K562 (cell line): ENCODE measurements around the gene ZNF772. TPM values are rescaled to one million over a fixed set of nuclear protein-coding genes. Genes with fewer than 3 reads are reported as not detected.

ENCODE experiments used
- ADNP ChIP-seq: fragments of 200-800 bp; sonication (Bioruptor generic); IDR thresholded peaks from 2 replicates; pipeline ENCODE4 v1.6.1; 2016; ENCODE audit warnings: missing genetic modification characterization, missing compliant biosample characterization
- CBFA2T3 ChIP-seq: fragments of 450-650 bp; IDR thresholded peaks from 2 replicates; pipeline ENCODE4 v1.6.1; 2017
- EZH2 ChIP-seq: IDR thresholded peaks from 2 replicates; pipeline ENCODE4 v1.6.1; 2012; ENCODE audit warnings: low read depth, mild to moderate bottlenecking, inconsistent platforms, low read length, borderline replicate concordance
- FOXJ2 ChIP-seq: fragments of 200-800 bp; sonication (Bioruptor generic); IDR thresholded peaks from 2 replicates; pipeline ENCODE4 v1.6.1; 2016; ENCODE audit warnings: missing genetic modification characterization, missing compliant biosample characterization
- HNRNPUL1 ChIP-seq: fragments of 200-400 bp; formaldehyde crosslinking; IDR thresholded peaks from 2 replicates; pipeline ENCODE4 v1.6.1; 2017; ENCODE audit warnings: low read length
- MBD1 ChIP-seq: fragments of 250-450 bp; sonication (Bioruptor Pico); IDR thresholded peaks from 2 replicates; pipeline ENCODE4 v1.8.0; 2022; ENCODE audit warnings: inconsistent platforms
- NR2C2 ChIP-seq, 2 experiments: fragments of 200-800 bp in 1 of 2; sonication (Bioruptor generic) in 1 of 2; sonication (generic) in 1 of 2; formaldehyde crosslinking in 1 of 2; IDR thresholded peaks; 2 replicates each; pipeline versions ENCODE4 v1.6.1 to v1.8.0; 2016 to 2022; ENCODE audit warnings: mild to moderate bottlenecking in 1 of 2, missing compliant biosample characterization in 1 of 2, missing genetic modification characterization in 1 of 2, missing genetic modification reagents in 1 of 2
- NUFIP1 ChIP-seq: fragments of 450-650 bp; IDR thresholded peaks from 2 replicates; pipeline ENCODE4 v1.6.1; 2018; ENCODE audit not compliant: partially characterized antibody
- POLR2AphosphoS5 ChIP-seq: IDR thresholded peaks from 2 replicates; pipeline ENCODE4 v1.6.1; 2011; ENCODE audit warnings: mild to moderate bottlenecking, low read depth, low read length, moderate library complexity; ENCODE audit not compliant: control insufficient read depth, insufficient read depth
- SMARCB1 ChIP-seq: IDR thresholded peaks from 2 replicates; pipeline ENCODE4 v1.6.1; 2011; ENCODE audit warnings: improper control_type of control experiment, low read depth; ENCODE audit not compliant: insufficient read length
- TCFL5 ChIP-seq: fragments of 250-450 bp; sonication (Bioruptor Pico); conservative IDR thresholded peaks from 2 replicates; pipeline ENCODE4 v1.6.1; 2021; ENCODE audit warnings: mild to moderate bottlenecking, moderate library complexity, matching md5 sums
- ZBTB7A ChIP-seq: IDR thresholded peaks from 2 replicates; pipeline ENCODE4 v1.6.1; 2011; ENCODE audit warnings: low read depth, mild to moderate bottlenecking, low read length, moderate library complexity, borderline replicate concordance; ENCODE audit not compliant: control insufficient read depth
- ZNF282 ChIP-seq: sonication (generic); formaldehyde crosslinking; IDR thresholded peaks from 2 replicates; pipeline ENCODE4 v1.8.1; 2023; ENCODE audit warnings: missing genetic modification reagents
- ZNF316 ChIP-seq: fragments of 450-650 bp; IDR thresholded peaks from 2 replicates; pipeline ENCODE4 v1.6.1; 2016
- ZNF41 ChIP-seq: fragments of 250-450 bp; sonication (Bioruptor Pico); conservative IDR thresholded peaks from 2 replicates; pipeline ENCODE4 v1.4.0; 2020; ENCODE audit warnings: mild to moderate bottlenecking
- ZNF561 ChIP-seq: fragments of 450-650 bp; formaldehyde crosslinking; conservative IDR thresholded peaks from 2 replicates; pipeline ENCODE4 v1.4.0; 2020; ENCODE audit warnings: mild to moderate bottlenecking, moderate library complexity
- polyA plus RNA-seq, 8 experiments: library from polyadenylated mRNA; depleted of rRNA in 4 of 8; stranded (reverse) in 5 of 8; unstranded in 3 of 8; fragments of >200 nt; fragmentation: Nextera tagmentation in 2 of 8; fragmentation: Illumina TruSeq in 1 of 8; extraction: Ambion mirVana in 2 of 8; extraction: Trizol in 1 of 8; gene quantifications; 2 replicates each; pipeline versions ENCODE4 v1.2.1 to v1.2.3, GENCODE V29; 2011 to 2014; ENCODE audit warnings: inconsistent platforms in 1 of 8, missing spikeins in 1 of 8
- total RNA-seq, 7 experiments: library from RNA; depleted of rRNA in 6 of 7; stranded (reverse); fragments of >200 nt in 6 of 7; fragmentation: Illumina TruSeq in 2 of 7; extraction: Trizol in 2 of 7; gene quantifications; 2 replicates each; pipeline versions ENCODE4 v1.2.1 to v1.2.3, GENCODE V29; 2011 to 2021; ENCODE audit warnings: low replicate concordance in 1 of 7
- TF ChIP-seq, protein P1 (sequence below), 2 experiments: fragments of 450-650 bp; formaldehyde crosslinking in 1 of 2; IDR thresholded peaks; 2 replicates each; pipeline versions ENCODE4 v1.4.0 to v1.6.1; 2014 to 2020; ENCODE audit warnings: mild to moderate bottlenecking in 2 of 2, borderline replicate concordance in 1 of 2, low read depth in 1 of 2
- TF ChIP-seq, protein P2 (sequence below): fragments of 250-450 bp; sonication (Bioruptor Pico); IDR thresholded peaks from 2 replicates; pipeline ENCODE4 v1.9.0; 2021; ENCODE audit warnings: mild to moderate bottlenecking

The ZNF772 gene
- total and polyA plus RNA-seq, 9 of the 15 experiments (the other 6 are each of a cell fraction or from before 2014, with no cell fraction given) = 0.13 to 1.9 (median 1.1) TPM

GRCh38 chr19:57435062-57435978 is 42.0 kb downstream of the ZNF772 start, which contains the start of gene ZNF749 (continued):
- TF ChIP-seq, protein P1, sequence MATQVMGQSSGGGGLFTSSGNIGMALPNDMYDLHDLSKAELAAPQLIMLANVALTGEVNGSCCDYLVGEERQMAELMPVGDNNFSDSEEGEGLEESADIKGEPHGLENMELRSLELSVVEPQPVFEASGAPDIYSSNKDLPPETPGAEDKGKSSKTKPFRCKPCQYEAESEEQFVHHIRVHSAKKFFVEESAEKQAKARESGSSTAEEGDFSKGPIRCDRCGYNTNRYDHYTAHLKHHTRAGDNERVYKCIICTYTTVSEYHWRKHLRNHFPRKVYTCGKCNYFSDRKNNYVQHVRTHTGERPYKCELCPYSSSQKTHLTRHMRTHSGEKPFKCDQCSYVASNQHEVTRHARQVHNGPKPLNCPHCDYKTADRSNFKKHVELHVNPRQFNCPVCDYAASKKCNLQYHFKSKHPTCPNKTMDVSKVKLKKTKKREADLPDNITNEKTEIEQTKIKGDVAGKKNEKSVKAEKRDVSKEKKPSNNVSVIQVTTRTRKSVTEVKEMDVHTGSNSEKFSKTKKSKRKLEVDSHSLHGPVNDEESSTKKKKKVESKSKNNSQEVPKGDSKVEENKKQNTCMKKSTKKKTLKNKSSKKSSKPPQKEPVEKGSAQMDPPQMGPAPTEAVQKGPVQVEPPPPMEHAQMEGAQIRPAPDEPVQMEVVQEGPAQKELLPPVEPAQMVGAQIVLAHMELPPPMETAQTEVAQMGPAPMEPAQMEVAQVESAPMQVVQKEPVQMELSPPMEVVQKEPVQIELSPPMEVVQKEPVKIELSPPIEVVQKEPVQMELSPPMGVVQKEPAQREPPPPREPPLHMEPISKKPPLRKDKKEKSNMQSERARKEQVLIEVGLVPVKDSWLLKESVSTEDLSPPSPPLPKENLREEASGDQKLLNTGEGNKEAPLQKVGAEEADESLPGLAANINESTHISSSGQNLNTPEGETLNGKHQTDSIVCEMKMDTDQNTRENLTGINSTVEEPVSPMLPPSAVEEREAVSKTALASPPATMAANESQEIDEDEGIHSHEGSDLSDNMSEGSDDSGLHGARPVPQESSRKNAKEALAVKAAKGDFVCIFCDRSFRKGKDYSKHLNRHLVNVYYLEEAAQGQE (IDR thresholded peaks at IDR 0.05; ENCODE audit: borderline replicate concordance) = no peak
- TF ChIP-seq, protein P1 (CRISPR knock-in tag; IDR thresholded peaks at IDR 0.05; ENCODE audit: low read depth) = no peak
- TF ChIP-seq FOXJ2 (tag) (no peak), NUFIP1 (no peak), ZNF561 (CRISPR knock-in tag) (no peak), MBD1 (CRISPR knock-in tag) (no peak), ZNF282 (no peak), ZNF316 (no peak), ADNP (tag) (no peak), ZBTB7A (peak; percentile 29; the same call in 1 of the 2 replicates), HNRNPUL1 (no peak), TCFL5 (no peak), NR2C2 (CRISPR knock-in tag; IDR thresholded peaks at IDR 0.05) (no peak), NR2C2 (tag; IDR thresholded peaks at IDR 0.05) (peak; percentile 89), EZH2 (no peak), SMARCB1 (no peak), CBFA2T3 (no peak), ZNF41 (no peak), POLR2AphosphoS5 (peak; percentile 36; the same call in 1 of the 2 replicates)
- TF ChIP-seq, protein P2, sequence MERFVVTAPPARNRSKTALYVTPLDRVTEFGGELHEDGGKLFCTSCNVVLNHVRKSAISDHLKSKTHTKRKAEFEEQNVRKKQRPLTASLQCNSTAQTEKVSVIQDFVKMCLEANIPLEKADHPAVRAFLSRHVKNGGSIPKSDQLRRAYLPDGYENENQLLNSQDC = no peak
